IPS-18c (cell line): ENCODE results near the gene FAM131C.
A peak's percentile ranks its signal among the peaks of the same experiment; 100 is the strongest.

Experiments
- H3K4me3 ChIP-seq: 2 replicates; pipeline ENCODE4 v1.7.0; 2013; ENCODE audit warnings: low read depth, mild to moderate bottlenecking, low read length, moderate library complexity; ENCODE audit not compliant: insufficient read depth
- H3K9me3 ChIP-seq: one replicate; pipeline ENCODE4 v1.6.1; 2013; ENCODE audit warnings: mild to moderate bottlenecking, low read length, moderate library complexity; ENCODE audit not compliant: control insufficient read depth, insufficient read depth

FAM131C gene

GRCh38 chr1:16073490-16074119 is at the start of gene FAM131C:
Gene FAM131C (minus strand): TSS chr1:16073651. CDS start chr1:16073442, 209 bp downstream.
- Histone ChIP-seq H3K4me3 (peak within 1 kb of the TSS; percentile 52), H3K9me3 (no peaks in the 10 kb centered on the region)

- H3K9me3 ChIP-seq, result no peaks in the 10 kb centered on the region
Measured at GRCh38 chr1:16122916-16123315, 49.5 kb upstream of the FAM131C start.

GRCh38 chr1:16122350-16122881 is 49.0 kb upstream of the FAM131C start:
- Histone ChIP-seq H3K9me3 (no peaks in the 10 kb centered on the region), H3K4me3 (no peak overlapping the region)

More at GRCh38 chr1:16122916-16123315, 49.5 kb upstream of the FAM131C start:
- no peak overlapping the region for H3K4me3 ChIP-seq

- H3K4me3 ChIP-seq, result no peak overlapping the region
- no peaks in the 10 kb centered on the region for H3K9me3 ChIP-seq
Measured at GRCh38 chr1:16120940-16121410, 47.5 kb upstream of the FAM131C start.

GRCh38 chr1:16120407-16120806 is 47.0 kb upstream of the FAM131C start:
- H3K4me3 ChIP-seq, result no peak overlapping the region
- no peaks in the 10 kb centered on the region for H3K9me3 ChIP-seq

- Histone ChIP-seq H3K9me3 (no peaks in the 10 kb centered on the region), H3K4me3 (no peak overlapping the region)
Measured at GRCh38 chr1:16119926-16120325, 46.5 kb upstream of the FAM131C start.

- no peak overlapping the region for H3K4me3 ChIP-seq
- no peaks in the 10 kb centered on the region for H3K9me3 ChIP-seq
Measured at GRCh38 chr1:16119504-16119903, 46.1 kb upstream of the FAM131C start.

GRCh38 chr1:16118706-16119105 is 45.3 kb upstream of the FAM131C start:
- no peaks in the 10 kb centered on the region for H3K9me3 ChIP-seq
- no peak overlapping the region for H3K4me3 ChIP-seq

- no peaks in the 10 kb centered on the region for H3K9me3 ChIP-seq
Measured at GRCh38 chr1:16117936-16118335, 44.5 kb upstream of the FAM131C start.

GRCh38 chr1:16117369-16117768 is 43.9 kb upstream of the FAM131C start:
- Histone ChIP-seq H3K4me3 (no peak overlapping the region), H3K9me3 (no peaks in the 10 kb centered on the region)

More at GRCh38 chr1:16117936-16118335, 44.5 kb upstream of the FAM131C start:
- no peak overlapping the region for H3K4me3 ChIP-seq

- no peak overlapping the region for H3K4me3 ChIP-seq
- no peaks in the 10 kb centered on the region for H3K9me3 ChIP-seq
Measured at GRCh38 chr1:16116625-16117024, 43.2 kb upstream of the FAM131C start.

- no peaks in the 10 kb centered on the region for H3K9me3 ChIP-seq
- no peak overlapping the region for H3K4me3 ChIP-seq
Measured at GRCh38 chr1:16116002-16116401, 42.6 kb upstream of the FAM131C start.

- H3K4me3 ChIP-seq, result no peak overlapping the region
- H3K9me3 ChIP-seq, result no peaks in the 10 kb centered on the region
Measured at GRCh38 chr1:16115468-16115983, 42.1 kb upstream of the FAM131C start.

GRCh38 chr1:16114527-16115467 is 41.3 kb upstream of the FAM131C start:
- H3K9me3 ChIP-seq, result no peaks in the 10 kb centered on the region
- H3K4me3 ChIP-seq, result no peak overlapping the region

GRCh38 chr1:16112596-16113555 is 39.4 kb upstream of the FAM131C start:
- Histone ChIP-seq H3K4me3 (no peak overlapping the region; the same call in 1 of the 2 replicates), H3K9me3 (peaks cover 3% of the 10 kb centered on the region)

GRCh38 chr1:16111771-16112595 is 38.5 kb upstream of the FAM131C start:
- no peak overlapping the region; the same call in 1 of the 2 replicates for H3K4me3 ChIP-seq

More at GRCh38 chr1:16111771-16112595, 38.5 kb upstream of the FAM131C start:
- H3K9me3 ChIP-seq, result peaks cover 3% of the 10 kb centered on the region
